ENCODE data around the gene RABIF.
"Not testable (repeated sequence)": the region's sequence is repeated elsewhere in the genome, so short reads cannot be mapped to it uniquely, and the experiment has no call there.

Gene RABIF

DNA sequence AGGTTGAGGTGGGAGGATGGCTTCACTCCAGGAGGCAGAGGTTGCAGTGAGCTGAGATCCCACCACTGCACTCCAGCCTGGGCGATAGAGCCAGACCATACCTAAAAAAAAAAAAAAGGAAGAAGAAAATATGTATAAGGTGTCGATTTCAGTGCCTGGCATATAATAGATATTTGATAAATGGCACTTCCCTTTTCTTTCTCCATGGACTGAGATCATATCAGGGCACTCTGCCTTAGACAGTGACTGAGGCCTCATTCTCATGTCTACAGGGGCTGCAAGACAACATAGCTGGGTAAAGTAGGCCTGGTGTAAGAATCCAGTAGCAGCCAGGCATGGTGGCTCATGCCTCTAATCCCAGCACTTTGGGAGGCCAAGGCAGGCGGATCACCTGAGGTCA lies 57.0 kb downstream of the RABIF start:
- Histone ChIP-seq H3K4me3 (ENCODE audit: insufficient read length, low read depth) (no peak overlapping the region), H3K9ac (ENCODE audit: insufficient read length, low read depth) (no peak overlapping the region), H3K9me3 (ENCODE audit: insufficient read depth, low read length) (no peaks in the 10 kb centered on the region), H3K36me3 (ENCODE audit: insufficient read depth, insufficient read length, low read length) (no peaks in the 10 kb centered on the region), H3K27me3 (ENCODE audit: insufficient read depth, insufficient read length) (no peaks in the 10 kb centered on the region), H3K4me1 (ENCODE audit: insufficient read depth, insufficient read length) (peaks cover 9% of the 10 kb centered on the region)
- DNase-seq (ENCODE audit: low read depth, low spot score) = no peak
- no peak for TF ChIP-seq YY1 (IDR thresholded peaks at IDR 0.05; ENCODE audit: insufficient read depth, insufficient read length)
- TF ChIP-seq SUZ12 (IDR thresholded peaks at IDR 0.05; ENCODE audit: extremely low read depth, insufficient read depth, insufficient read length) = no peak
- TF ChIP-seq ZNF274 (IDR thresholded peaks at IDR 0.05; ENCODE audit: low read depth, low read length) = no peak

- DNase-seq (ENCODE audit: low read depth, low spot score); H3K36me3 ChIP-seq (ENCODE audit: insufficient read depth, insufficient read length, low read length); H3K9ac ChIP-seq (ENCODE audit: insufficient read length, low read depth); H3K27me3 ChIP-seq (ENCODE audit: insufficient read depth, insufficient read length); H3K9me3 ChIP-seq (ENCODE audit: insufficient read depth, low read length); H3K4me3 ChIP-seq (ENCODE audit: insufficient read length, low read depth); H3K4me1 ChIP-seq (ENCODE audit: insufficient read depth, insufficient read length): not testable (repeated sequence)
These were observed 59.7 kb downstream of the RABIF start for GRCh38 chr1:202829223-202829622.
